ENCODE results near the gene SURF4.

GRCh38 chr9:133327834-133328484 is 47.9 kb downstream of the SURF4 start:
- TF ChIP-seq CTCF (conservative IDR thresholded peaks at IDR 0.05; ENCODE audit: low read depth, low read length) = no peak
- no peak for TF ChIP-seq EZH2 (IDR thresholded peaks at IDR 0.05; ENCODE audit: borderline replicate concordance, low read depth, low read length, poor library complexity, severe bottlenecking)

All from A673 (cell line).